RWPE2 (cell line): ENCODE results near the gene PLCD1.

Experiments used
- ATAC-seq: fragments of 200-7000 bp; cut with Tn5 transposase; 3 replicates; pipeline ENCODE4 v1.9.1; 2021; ENCODE audit warnings: low read depth
- DNase-seq: peaks from one replicate; pipeline ENCODE4 v3.0.0-alpha.2; 2020; ENCODE audit warnings: low spot score
- H3K27ac ChIP-seq: fragments of 450-650 bp; 2 replicates; pipeline ENCODE4 v1.5.1; 2017; ENCODE audit warnings: mild to moderate bottlenecking; ENCODE audit not compliant: poor library complexity, severe bottlenecking
- H3K27me3 ChIP-seq: fragments of 250-450 bp; sonication (Bioruptor Pico); 2 replicates; pipeline ENCODE4 v1.5.1; 2021; ENCODE audit warnings: mild to moderate bottlenecking, moderate library complexity; ENCODE audit not compliant: insufficient read depth, poor library complexity, severe bottlenecking
- H3K36me3 ChIP-seq: fragments of 250-450 bp; sonication (Bioruptor Pico); 2 replicates; pipeline ENCODE4 v1.5.1; 2020; ENCODE audit warnings: low read depth, mild to moderate bottlenecking, moderate library complexity
- H3K4me1 ChIP-seq: fragments of 250-450 bp; sonication (Bioruptor Pico); 2 replicates; pipeline ENCODE4 v1.5.1; 2021; ENCODE audit warnings: mild to moderate bottlenecking, moderate library complexity; ENCODE audit not compliant: insufficient read depth, poor library complexity, severe bottlenecking
- H3K4me3 ChIP-seq: fragments of 250-450 bp; sonication (Bioruptor Pico); 2 replicates; pipeline ENCODE4 v1.5.1; 2021; ENCODE audit warnings: mild to moderate bottlenecking, moderate library complexity; ENCODE audit not compliant: severe bottlenecking
- H3K9me3 ChIP-seq: fragments of 250-450 bp; sonication (Bioruptor Pico); 2 replicates; pipeline ENCODE4 v1.5.1; 2021; ENCODE audit warnings: mild to moderate bottlenecking, moderate library complexity; ENCODE audit not compliant: severe bottlenecking
- TF ChIP-seq, protein P1 (sequence below): fragments of 450-650 bp; IDR thresholded peaks from one replicate; pipeline ENCODE4 v1.5.1; 2017; ENCODE audit warnings: mild to moderate bottlenecking, moderate library complexity; ENCODE audit not compliant: poor library complexity, severe bottlenecking

Gene PLCD1

DNA sequence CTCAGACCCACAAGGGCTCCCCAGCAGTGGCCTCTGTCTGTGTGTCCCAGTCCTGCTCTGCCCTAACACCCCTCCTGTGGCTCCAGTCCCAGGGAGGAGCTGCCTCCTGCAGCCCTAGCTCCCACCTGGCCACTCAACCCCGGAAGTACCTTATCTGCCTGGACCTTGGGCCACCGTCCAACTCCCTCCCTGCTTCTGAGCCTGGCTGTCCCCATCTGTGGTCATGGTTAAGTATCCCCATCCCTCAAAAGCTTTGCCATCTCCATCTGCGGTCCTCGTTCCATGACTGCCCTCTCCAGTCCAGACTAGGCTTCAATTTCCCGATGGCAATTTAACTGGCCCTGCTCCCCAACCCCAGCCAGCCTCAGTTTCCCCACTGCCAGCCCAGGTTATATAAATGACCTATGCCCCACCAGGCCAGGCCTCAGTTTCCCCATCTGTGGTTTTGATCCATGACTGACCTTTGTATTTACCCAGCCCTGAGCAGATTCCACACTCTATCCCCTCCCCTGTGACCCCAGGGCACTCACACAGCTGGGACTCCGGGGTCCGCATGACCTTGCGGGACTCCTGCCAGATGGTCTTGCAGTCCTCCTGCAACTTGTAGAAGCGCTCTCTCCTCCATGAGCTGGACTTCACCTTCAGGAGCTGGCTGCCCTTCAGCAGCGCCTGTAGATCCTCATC lies 9.6 kb downstream of the PLCD1 start:
- no peak overlapping the region for H3K4me3 ChIP-seq
- no peak overlapping the region for H3K27ac ChIP-seq
- H3K9me3 ChIP-seq: no peaks in the 10 kb centered on the region
- DNase-seq (peak; percentile 33), ATAC-seq (no peak)
- peaks cover 10% of the 10 kb centered on the region for H3K36me3 ChIP-seq
- H3K4me1 ChIP-seq: no peaks in the 10 kb centered on the region
- TF ChIP-seq, protein P1, sequence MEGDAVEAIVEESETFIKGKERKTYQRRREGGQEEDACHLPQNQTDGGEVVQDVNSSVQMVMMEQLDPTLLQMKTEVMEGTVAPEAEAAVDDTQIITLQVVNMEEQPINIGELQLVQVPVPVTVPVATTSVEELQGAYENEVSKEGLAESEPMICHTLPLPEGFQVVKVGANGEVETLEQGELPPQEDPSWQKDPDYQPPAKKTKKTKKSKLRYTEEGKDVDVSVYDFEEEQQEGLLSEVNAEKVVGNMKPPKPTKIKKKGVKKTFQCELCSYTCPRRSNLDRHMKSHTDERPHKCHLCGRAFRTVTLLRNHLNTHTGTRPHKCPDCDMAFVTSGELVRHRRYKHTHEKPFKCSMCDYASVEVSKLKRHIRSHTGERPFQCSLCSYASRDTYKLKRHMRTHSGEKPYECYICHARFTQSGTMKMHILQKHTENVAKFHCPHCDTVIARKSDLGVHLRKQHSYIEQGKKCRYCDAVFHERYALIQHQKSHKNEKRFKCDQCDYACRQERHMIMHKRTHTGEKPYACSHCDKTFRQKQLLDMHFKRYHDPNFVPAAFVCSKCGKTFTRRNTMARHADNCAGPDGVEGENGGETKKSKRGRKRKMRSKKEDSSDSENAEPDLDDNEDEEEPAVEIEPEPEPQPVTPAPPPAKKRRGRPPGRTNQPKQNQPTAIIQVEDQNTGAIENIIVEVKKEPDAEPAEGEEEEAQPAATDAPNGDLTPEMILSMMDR: no peak
- H3K27me3 ChIP-seq: no peaks in the 10 kb centered on the region

DNA sequence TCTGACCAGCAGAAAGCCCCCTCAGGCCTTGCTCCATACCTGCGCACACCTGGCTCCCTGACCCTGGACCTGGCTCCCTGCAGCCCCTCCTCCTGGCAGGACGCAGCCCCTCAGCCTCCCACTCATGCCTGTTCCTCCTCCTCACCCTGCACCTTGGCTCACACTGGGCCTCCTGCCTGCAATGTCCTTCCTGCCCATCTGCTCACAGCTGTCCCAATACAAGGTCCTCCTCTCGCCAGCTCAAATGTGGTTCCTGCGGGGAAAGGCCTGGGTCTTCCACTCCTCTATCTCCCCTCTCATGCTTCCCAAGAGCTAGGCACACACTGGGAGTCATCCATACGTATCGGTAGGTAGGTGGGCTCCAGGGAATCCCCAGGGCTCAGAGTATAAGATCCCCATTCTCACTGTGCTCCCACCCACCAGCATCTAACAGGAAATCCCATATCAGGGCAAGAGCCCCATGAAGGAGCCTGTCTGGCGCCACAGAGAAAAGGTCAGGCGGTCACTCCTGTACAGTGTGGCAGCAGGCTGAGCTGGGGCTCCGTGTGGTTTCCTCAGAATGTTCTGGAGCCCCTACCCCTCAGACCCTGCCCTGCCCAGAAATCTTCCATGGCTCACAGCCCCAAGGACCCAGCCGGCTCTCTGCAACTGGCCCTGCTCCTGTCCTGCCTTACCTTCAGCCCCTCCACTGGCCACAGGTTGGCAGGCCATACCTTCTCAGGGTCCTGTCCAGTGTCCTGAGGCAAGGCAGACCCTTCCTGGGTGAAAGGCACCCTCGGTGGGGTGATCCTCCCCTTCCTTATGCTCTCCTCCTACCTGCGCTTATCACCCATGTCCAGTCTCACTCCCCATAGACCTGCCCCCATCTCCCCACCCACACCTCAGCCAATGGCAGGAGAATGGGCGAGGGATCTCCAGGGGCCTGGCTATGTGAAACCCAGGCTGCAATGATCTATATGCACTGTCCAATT lies 10.9 kb downstream of the PLCD1 start:
- no peaks in the 10 kb centered on the region for H3K27me3 ChIP-seq
- TF ChIP-seq, protein P1: no peak
- H3K9me3 ChIP-seq: no peaks in the 10 kb centered on the region
- no peak; the same call in 2 of the 3 replicates for ATAC-seq
- H3K36me3 ChIP-seq: peaks cover 12% of the 10 kb centered on the region
- peak; percentile 37 for DNase-seq
- H3K27ac ChIP-seq: no peak overlapping the region
- no peaks in the 10 kb centered on the region for H3K4me1 ChIP-seq
- no peak overlapping the region for H3K4me3 ChIP-seq

DNA sequence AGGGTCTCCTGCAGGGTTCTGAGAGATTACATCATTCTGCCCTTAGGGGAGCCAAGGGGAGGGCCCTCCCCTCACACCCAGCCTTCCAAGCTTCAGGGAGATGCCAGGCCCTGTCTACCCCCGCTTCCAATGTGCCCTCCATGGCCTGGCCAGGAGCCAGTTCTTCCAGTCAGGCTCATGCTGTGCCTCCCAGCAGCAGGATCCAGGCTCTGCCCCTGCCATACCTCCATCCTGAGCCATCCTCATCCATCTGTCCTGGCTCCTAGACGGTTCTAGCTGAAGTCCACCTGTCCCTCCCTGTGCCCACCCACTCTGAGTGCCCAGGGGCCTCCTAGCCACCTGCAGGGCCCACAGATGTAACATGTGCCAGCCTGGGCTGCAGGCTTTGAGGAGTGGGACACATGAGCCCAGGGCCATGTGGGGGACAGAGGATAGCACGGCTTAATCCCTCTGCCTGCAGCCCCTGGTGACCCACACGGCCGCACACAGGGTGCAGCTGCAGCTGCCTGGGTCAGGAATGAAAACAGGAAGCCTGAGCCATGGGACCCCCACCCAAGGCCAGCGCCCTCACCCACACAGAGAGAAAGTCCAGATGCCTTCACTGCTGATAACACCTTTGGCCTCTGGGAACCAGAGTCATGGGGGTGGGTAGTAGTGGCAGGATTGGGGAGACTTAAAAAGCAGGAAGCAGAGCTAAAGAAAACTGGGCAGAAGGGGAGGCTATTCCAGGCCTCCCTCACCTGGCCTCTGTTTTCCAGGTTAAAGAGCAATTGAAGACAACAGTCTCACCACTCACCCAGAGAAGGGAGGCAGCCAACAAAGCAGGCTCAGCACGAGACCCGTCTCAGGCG lies 11.8 kb downstream of the PLCD1 start:
- H3K27me3 ChIP-seq: no peaks in the 10 kb centered on the region
- H3K27ac ChIP-seq: no peak overlapping the region
- H3K36me3 ChIP-seq: peaks cover 13% of the 10 kb centered on the region
- no peak overlapping the region for H3K4me3 ChIP-seq
- TF ChIP-seq, protein P1: no peak
- no peaks in the 10 kb centered on the region for H3K9me3 ChIP-seq
- H3K4me1 ChIP-seq: no peaks in the 10 kb centered on the region
- ATAC-seq (no peak), DNase-seq (peak; percentile 36)

DNA sequence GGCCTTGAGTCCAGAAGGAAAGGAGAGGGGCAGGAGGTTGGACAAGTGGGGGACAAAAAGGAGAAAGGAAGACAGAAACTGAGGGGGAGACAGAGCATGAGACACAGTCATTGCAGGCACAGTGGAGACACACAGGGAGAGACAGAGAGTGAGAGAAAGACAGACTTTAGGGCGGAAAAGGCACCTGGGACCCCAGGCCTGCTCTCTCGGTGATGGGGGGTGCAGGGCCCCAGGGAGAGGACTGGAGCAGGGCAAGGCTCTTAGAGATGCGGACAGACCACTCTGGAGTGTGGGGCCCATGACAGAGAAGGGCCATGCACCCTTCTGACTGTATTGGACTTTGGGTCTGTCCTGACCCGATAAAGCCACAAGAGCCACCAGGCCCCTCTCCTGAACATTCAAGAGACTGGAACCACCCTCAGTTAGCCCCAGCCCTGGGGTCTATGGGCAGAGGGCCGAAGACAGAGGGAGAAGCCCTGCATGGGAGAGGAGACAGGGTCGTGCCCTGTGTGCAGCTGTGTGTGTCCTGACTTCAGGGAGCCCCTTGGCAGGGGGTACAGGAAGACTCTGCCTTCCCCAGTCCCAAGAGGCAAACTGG lies 12.5 kb downstream of the PLCD1 start:
- Histone ChIP-seq H3K27me3 (no peaks in the 10 kb centered on the region), H3K4me1 (no peaks in the 10 kb centered on the region), H3K4me3 (no peak overlapping the region), H3K27ac (no peak overlapping the region), H3K9me3 (no peaks in the 10 kb centered on the region), H3K36me3 (peaks cover 13% of the 10 kb centered on the region)
- no peak for ATAC-seq
- no peak for DNase-seq
- TF ChIP-seq, protein P1: no peak
